AG04450 (cell line): ENCODE data around the gene TRIM8. TPM values are rescaled to one million over a fixed set of nuclear protein-coding genes. Genes with fewer than 3 reads are reported as not detected.

Experiments used
- CTCF ChIA-PET: fragments of 300-600, 350-600 bp; formaldehyde crosslinking; extraction: SDS; loops from one replicate; lab custom pipeline; 2022; ENCODE audit warnings: antibody characterized with exemption, inconsistent platforms; lab: Charles Lee
- POLR2A ChIA-PET: fragments of 350-600 bp; formaldehyde crosslinking; extraction: SDS; loops from one replicate; lab custom pipeline; 2021; ENCODE audit warnings: antibody characterized with exemption, inconsistent platforms; lab: Yijun Ruan, JAX
- DNase-seq: peaks from one replicate; pipeline ENCODE4 v3.0.0-alpha.2; 2011; ENCODE audit warnings: low read depth, low spot score
- H3K27ac ChIP-seq: one replicate; pipeline ENCODE4 v1.5.1; 2012; ENCODE audit warnings: low read depth, low read length, control low read depth
- H3K27me3 ChIP-seq: one replicate; pipeline ENCODE4 v1.6.0; 2012; ENCODE audit warnings: low read length; ENCODE audit not compliant: control insufficient read depth, insufficient read depth
- H3K4me3 ChIP-seq: 2 replicates; pipeline ENCODE4 v1.5.1; 2011; ENCODE audit warnings: mild to moderate bottlenecking, low read depth, low read length, control low read depth
- H3K9me3 ChIP-seq: 2 replicates; pipeline ENCODE4 v1.5.1; 2012; ENCODE audit warnings: low read length; ENCODE audit not compliant: control insufficient read depth, insufficient read depth
- CTCF ChIP-seq: IDR thresholded peaks from 2 replicates; pipeline ENCODE4 v1.5.1; 2011; ENCODE audit warnings: low read depth, low read length, control low read depth, inconsistent platforms
- polyA plus RNA-seq: library from polyadenylated mRNA; depleted of rRNA; stranded (reverse); fragments of >200 nt; gene quantifications from 2 replicates; pipeline ENCODE4 v1.2.3, GENCODE V29; 2011

The TRIM8 gene
- polyA plus RNA-seq, 1 experiment = 66.8 TPM

GRCh38 chr10:102677331-102678067 is 33.2 kb downstream of the TRIM8 start:
- POLR2A ChIA-PET = interaction anchor here (1.2 to 6.5 kb wide), 3 partner anchors 14 to 35 kb away, joined by 5 to 71 read pairs (median 10); partner anchors contain the start of genes ARL3 and SFXN2
- CTCF ChIA-PET = interaction anchor here (0.6 to 3.0 kb wide), 12 partner anchors 8 to 224 kb away, joined by 3 to 28 read pairs (median 5); partner anchors contain the start of genes ARL3, SFXN2 and SUFU
- peak overlapping the region; percentile 92 for H3K27ac ChIP-seq

GRCh38 chr10:102678068-102678400 is 33.8 kb downstream of the TRIM8 start:
- ChIA-PET POLR2A (interaction anchor here (1.2 to 6.5 kb wide), 3 partner anchors 14 to 34 kb away, joined by 5 to 71 read pairs (median 10); partner anchors contain the start of genes ARL3 and SFXN2), CTCF (interaction anchor here (0.6 to 3.0 kb wide), 12 partner anchors 9 to 224 kb away, joined by 3 to 28 read pairs (median 5); partner anchors contain the start of genes ARL3, SFXN2 and SUFU)
- H3K27me3 ChIP-seq = no peaks in the 10 kb centered on the region
- no peak overlapping the region for H3K27ac ChIP-seq
- H3K9me3 ChIP-seq = no peaks in the 10 kb centered on the region
- H3K4me3 ChIP-seq = no peak overlapping the region
- DNase-seq = no peak
- no peak for TF ChIP-seq CTCF

More at GRCh38 chr10:102677331-102678067, 33.2 kb downstream of the TRIM8 start:
- no peak for DNase-seq
- H3K4me3 ChIP-seq = no peak overlapping the region
- TF ChIP-seq CTCF = no peak
- H3K9me3 ChIP-seq = no peaks in the 10 kb centered on the region
- no peaks in the 10 kb centered on the region for H3K27me3 ChIP-seq

GRCh38 chr10:102678842-102679289 is 34.6 kb downstream of the TRIM8 start:
- Histone ChIP-seq H3K4me3 (no peak overlapping the region), H3K9me3 (no peaks in the 10 kb centered on the region), H3K27me3 (no peaks in the 10 kb centered on the region), H3K27ac (no peak overlapping the region)
- POLR2A ChIA-PET = interaction anchor here (0.6 to 6.5 kb wide), 3 partner anchors 33 to 86 kb away, joined by 3 to 71 read pairs (median 4); partner anchors contain the start of genes ARL3 and SFXN2
- DNase-seq = no peak
- TF ChIP-seq CTCF = peak; percentile 85
- CTCF ChIA-PET = interaction anchor here (0.6 to 3.0 kb wide), 9 partner anchors 9 to 223 kb away, joined by 3 to 28 read pairs (median 8); partner anchors contain the start of genes ARL3 and SFXN2

- Histone ChIP-seq H3K27ac (no peak overlapping the region), H3K4me3 (no peak overlapping the region), H3K27me3 (no peaks in the 10 kb centered on the region), H3K9me3 (no peaks in the 10 kb centered on the region)
- no peak for TF ChIP-seq CTCF
- ChIA-PET POLR2A (interaction anchor here (6.5 kb wide), 1 partner anchor 33 kb away, joined by 71 read pairs; the partner anchor contains the start of genes ARL3 and SFXN2), CTCF (interaction anchor here (0.6 to 3.0 kb wide), 9 partner anchors 8 to 222 kb away, joined by 4 to 28 read pairs (median 8); partner anchors contain the start of genes ARL3 and SFXN2)
- DNase-seq = no peak
Measured at GRCh38 chr10:102679596-102679995, 35.3 kb downstream of the TRIM8 start.
